ENCODE measurements around the gene AZI2. TPM values are rescaled to one million over a fixed set of nuclear protein-coding genes. Genes with fewer than 3 reads are reported as not detected.

The AZI2 gene
- total and polyA plus RNA-seq, 10 of the 15 experiments (the other 5 are each of a cell fraction or from before 2014, with no cell fraction given): 19.9 to 91.7 (median 35.5) TPM

DNA sequence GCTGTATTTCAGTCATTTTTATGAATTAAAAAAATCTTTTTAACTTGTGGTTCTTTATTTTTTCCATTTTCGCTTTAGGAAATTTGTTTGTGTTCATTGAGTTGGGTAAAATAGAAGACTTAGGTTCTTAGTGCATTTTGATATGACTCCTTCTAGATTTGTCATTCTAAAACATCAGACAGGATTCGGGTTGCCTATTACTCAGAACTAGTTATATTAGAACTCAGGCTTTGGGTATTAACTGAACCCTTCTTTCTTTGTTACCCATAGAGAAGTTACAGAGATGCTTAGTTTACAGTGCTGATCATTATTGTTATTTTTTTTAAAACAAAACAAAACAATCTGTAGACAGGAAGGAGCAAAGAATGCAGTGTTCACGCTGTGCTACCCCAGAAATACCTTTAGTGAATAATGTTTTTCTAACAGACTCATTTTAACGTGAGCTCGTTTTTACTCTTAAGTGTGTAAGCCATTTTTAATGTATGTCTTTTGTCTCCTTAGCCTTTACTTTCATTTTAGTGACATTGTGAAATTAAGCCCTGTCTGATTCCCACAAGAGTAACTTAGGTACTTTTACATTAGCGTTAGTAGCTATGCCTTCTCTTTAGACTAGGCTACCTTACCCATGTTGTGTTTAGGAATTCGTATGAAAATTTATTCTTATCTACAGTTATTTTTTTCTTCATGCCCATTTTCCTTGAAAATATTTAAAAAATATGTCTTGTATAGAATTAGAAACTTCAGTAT is 53.8 kb downstream of the AZI2 start (continued):
- TF ChIP-seq YBX1 (IDR thresholded peaks at IDR 0.05): no peak
- no peak for TF ChIP-seq MYB (IDR thresholded peaks at IDR 0.05; ENCODE audit: borderline replicate concordance, low read depth, low read length)
- no peak for TF ChIP-seq HDAC6 (IDR thresholded peaks at IDR 0.05; ENCODE audit: unreplicated experiment)
- no peak for TF ChIP-seq SP1 (IDR thresholded peaks at IDR 0.05; ENCODE audit: low read depth, low read length)
- TF ChIP-seq TCF3 (IDR thresholded peaks at IDR 0.05; ENCODE audit: borderline replicate concordance, insufficient read depth, low read depth, low read length): no peak
- no peak for TF ChIP-seq CBX3 (IDR thresholded peaks at IDR 0.05; ENCODE audit: borderline replicate concordance, low read depth)
- TF ChIP-seq NR2C2 (IDR thresholded peaks at IDR 0.05; ENCODE audit: borderline replicate concordance, control insufficient read depth, insufficient read length, low read depth): no peak
- TF ChIP-seq, protein P1, sequence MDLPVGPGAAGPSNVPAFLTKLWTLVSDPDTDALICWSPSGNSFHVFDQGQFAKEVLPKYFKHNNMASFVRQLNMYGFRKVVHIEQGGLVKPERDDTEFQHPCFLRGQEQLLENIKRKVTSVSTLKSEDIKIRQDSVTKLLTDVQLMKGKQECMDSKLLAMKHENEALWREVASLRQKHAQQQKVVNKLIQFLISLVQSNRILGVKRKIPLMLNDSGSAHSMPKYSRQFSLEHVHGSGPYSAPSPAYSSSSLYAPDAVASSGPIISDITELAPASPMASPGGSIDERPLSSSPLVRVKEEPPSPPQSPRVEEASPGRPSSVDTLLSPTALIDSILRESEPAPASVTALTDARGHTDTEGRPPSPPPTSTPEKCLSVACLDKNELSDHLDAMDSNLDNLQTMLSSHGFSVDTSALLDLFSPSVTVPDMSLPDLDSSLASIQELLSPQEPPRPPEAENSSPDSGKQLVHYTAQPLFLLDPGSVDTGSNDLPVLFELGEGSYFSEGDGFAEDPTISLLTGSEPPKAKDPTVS (IDR thresholded peaks at IDR 0.05; ENCODE audit: low read depth, low read length): no peak
- TF ChIP-seq SREBF1 (IDR thresholded peaks at IDR 0.05; ENCODE audit: low read length): no peak

DNA sequence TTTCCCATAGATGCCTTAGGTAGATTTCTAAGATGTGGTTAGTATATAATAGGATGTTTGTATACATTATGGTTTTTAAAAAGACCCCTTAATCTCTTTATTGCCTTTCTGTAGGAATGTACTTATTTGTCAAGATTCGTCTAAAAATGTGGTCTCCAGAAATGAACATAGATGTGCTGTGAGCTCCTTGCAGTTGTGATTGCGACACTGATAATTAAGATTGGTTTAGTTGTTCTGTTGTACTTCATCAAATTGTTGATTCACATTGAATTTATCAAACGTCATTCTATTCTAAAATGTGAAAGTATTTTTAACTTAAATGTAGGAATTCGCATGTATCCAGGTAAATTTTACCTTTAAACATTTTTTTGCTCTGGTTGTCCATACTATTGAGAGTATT is 56.0 kb downstream of the AZI2 start:
- Histone ChIP-seq H3K36me3 (ENCODE audit: control insufficient read depth in 2 of 2, insufficient read depth in 2 of 2, low read length in 1 of 2) (peaks cover 0 to 4% of the 10 kb centered on the region in 2 experiments; a peak in 2 of 4 replicates), H4K20me1 (ENCODE audit: control insufficient read depth, insufficient read depth) (no peaks in the 10 kb centered on the region), H3K9me3 (replicated peaks; ENCODE audit: control insufficient read depth, insufficient read depth, low read length) (peaks cover 4% of the 10 kb centered on the region), H3K4me3 (no peak overlapping the region), H3K4me1 (ENCODE audit: control insufficient read depth, insufficient read depth, low read length) (no peaks in the 10 kb centered on the region), H3K9ac (ENCODE audit: control insufficient read depth, insufficient read depth, low read length) (no peak overlapping the region), H2AFZ (ENCODE audit: control insufficient read depth, low read depth, low read length) (no peak overlapping the region), H3K27me3 (replicated peaks in 1 of 2; ENCODE audit: control insufficient read depth in 2 of 2, insufficient read depth in 2 of 2, low read length in 1 of 2) (no peaks in the 10 kb centered on the region), H3K79me2 (ENCODE audit: control insufficient read depth, insufficient read depth, low read length) (no peaks in the 10 kb centered on the region), H3K4me2 (ENCODE audit: control insufficient read depth, insufficient read depth) (no peak overlapping the region), H3K27ac (ENCODE audit: control insufficient read depth, insufficient read depth) (no peak overlapping the region)
- SMC1A ChIA-PET (ENCODE audit: uncharacterized antibody, unreplicated experiment): interaction anchor here (0.6 to 3.0 kb wide), 11 partner anchors 10 to 581 kb away, joined by 3 to 19 read pairs (median 3); no protein-coding TSS in a partner anchor
- no peak for FAIRE-seq
- TF ChIP-seq, protein P2, sequence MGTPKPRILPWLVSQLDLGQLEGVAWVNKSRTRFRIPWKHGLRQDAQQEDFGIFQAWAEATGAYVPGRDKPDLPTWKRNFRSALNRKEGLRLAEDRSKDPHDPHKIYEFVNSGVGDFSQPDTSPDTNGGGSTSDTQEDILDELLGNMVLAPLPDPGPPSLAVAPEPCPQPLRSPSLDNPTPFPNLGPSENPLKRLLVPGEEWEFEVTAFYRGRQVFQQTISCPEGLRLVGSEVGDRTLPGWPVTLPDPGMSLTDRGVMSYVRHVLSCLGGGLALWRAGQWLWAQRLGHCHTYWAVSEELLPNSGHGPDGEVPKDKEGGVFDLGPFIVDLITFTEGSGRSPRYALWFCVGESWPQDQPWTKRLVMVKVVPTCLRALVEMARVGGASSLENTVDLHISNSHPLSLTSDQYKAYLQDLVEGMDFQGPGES (IDR thresholded peaks at IDR 0.05): no peak
- TF ChIP-seq NBN (IDR thresholded peaks at IDR 0.05) (no peak), LARP7 (IDR thresholded peaks at IDR 0.05) (no peak)
- WGBS (ENCODE audit: insufficient coverage, insufficient replicate concordance, low lambda C conversion rate, missing lambda C conversion rate): 100% methylated on average over 4 of the region's 4 CpGs
- no TSS peak for BruUV-seq (replicated peaks)
- intact Hi-C loops (cut with micrococcal nuclease; ENCODE audit: unreplicated experiment) (no loop called here), in situ Hi-C loops (cut with MboI) (no loop called here)
- no peak for DNase-seq (ENCODE audit: low read depth, low spot score)
- RAD21 ChIA-PET (ENCODE audit: unreplicated experiment): interaction anchor here (2.4 to 3.4 kb wide), 2 partner anchors 29 to 581 kb away, joined by 5 to 10 read pairs; no protein-coding TSS in a partner anchor
- POLR2A ChIA-PET: interaction anchor here (0.6 to 0.7 kb wide), 2 partner anchors 37 to 58 kb away, joined by 3 to 5 read pairs; no protein-coding TSS in a partner anchor
- CTCF ChIA-PET: interaction anchor here (0.6 to 1.7 kb wide), 6 partner anchors 27 to 580 kb away, joined by 3 to 7 read pairs (median 4); no protein-coding TSS in a partner anchor
- ATAC-seq: no peak

All from GM12878 (cell line).